Skin epidermis (tissue), 12 donors: ENCODE results near the gene CDC25C.

Experiments used
- H3K27ac ChIP-seq, 21 experiments: fragments of 200-600 bp; sonication (generic) in 11 of 21; one replicate each; pipeline ENCODE4 v1.5.0; 2020; ENCODE audit warnings: mild to moderate bottlenecking in 3 of 21, inconsistent platforms in 2 of 21, moderate library complexity in 2 of 21
- H3K4me3 ChIP-seq, 7 experiments: fragments of 200-600 bp; sonication (generic) in 2 of 7; one replicate each; pipeline ENCODE4 v1.5.0; 2020; ENCODE audit warnings: inconsistent platforms in 2 of 7, mild to moderate bottlenecking in 2 of 7, moderate library complexity in 1 of 7

The CDC25C gene

DNA sequence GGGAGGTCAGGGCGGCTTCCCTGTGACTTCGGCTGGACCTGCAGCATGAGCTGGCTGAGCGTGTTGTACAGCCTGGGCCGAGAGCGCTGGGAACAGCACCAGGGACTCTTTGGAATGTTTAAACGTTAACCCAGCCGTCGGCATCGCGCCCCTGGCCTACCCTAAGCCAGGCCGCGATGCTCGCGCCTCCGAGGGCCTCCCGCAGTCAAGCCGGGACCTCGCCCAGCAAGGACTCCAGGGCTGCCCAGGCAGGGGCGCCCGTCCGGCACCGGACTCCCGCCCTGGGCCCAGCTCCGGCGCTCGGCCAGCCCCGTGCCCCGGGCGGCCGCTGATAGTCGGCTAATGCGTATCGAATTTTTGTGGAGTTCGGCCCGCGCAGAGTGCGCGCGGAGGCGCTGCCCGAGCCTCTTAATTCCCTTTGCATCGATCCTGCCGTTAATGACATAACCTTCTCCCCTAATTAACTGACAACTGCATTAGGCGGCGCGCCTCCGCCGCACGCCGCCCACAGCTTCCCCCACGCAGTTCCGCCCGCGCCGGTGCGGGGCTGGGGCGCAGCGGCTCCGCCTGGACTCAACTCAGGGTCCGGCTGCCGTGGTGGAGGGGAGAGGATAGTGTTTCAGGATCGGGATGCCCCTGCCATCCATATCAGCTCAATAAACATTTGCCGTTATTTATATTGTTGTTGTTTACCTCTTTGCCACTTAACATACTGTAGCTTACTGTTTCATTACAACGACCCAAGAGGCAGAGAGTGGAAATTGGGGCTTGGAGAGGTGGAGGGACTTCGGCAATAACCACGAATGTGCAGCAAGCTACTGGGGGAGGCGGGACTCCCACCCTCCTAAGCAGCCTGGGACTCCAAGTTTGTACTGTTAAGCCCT is 89.7 kb downstream of the CDC25C start:
- peak overlapping the region in 8 of 21 experiments; percentile 3 to 67 (median 30) for H3K27ac ChIP-seq
- peak overlapping the region; percentile 15 to 40 (median 24) for H3K4me3 ChIP-seq

DNA sequence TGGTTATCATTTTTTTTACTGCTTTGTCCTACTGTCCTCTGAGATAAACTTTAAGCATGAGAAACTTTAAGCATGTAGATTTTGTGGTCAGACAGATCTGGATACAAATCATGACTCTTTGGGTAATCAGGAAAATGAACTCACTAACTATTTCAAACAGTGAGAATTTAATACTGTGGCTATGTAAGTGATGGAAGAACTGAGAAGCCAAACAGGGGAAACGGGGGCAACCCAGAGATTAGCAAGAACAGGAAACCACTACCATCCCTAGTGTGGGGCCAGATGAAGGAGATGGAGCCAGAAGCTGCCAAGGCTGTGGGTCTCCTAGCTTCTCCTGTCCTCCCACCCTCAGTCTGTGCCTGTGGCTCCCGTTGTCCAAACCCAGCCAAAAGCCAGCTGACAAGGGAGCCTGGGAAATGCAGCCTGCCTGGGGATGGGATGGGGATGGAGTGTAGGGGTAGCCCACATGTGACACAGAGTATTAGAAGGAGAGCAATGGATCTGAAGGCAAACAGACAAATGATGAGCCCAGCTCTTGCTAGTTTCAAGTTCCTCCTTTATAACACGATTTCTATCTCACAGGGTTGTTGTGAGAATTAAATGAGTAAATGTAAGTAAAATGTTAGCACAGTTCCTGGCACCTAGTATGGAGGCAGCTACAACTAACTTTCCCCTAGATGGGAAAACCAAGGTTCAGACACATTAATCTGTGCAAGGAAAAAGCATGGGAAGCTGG is 90.8 kb downstream of the CDC25C start:
- no peak overlapping the region for H3K27ac ChIP-seq
- H3K4me3 ChIP-seq, result no peak overlapping the region

DNA sequence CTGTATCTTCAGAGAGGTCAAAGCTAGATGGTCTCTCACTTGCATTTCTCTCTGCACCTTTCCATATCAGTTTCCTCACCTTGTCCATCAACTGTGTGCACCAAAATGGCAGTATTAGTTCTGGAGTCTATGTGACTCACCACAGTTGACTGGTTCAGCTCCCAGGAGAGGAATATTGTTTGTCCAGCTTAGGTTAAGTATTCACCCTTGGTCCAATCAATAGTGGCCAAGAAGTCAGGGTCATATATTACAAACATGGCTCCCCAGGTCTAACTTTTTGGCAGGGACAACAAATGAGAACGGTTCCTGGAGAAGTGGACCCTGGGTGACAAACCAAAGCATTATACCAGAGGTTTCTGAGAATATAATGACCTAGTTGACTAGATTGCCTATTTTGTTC is 93.6 kb downstream of the CDC25C start:
- no peak overlapping the region for H3K4me3 ChIP-seq
- H3K27ac ChIP-seq, result no peak overlapping the region
